HepG2 (cell line): ENCODE data around the gene ARHGAP19. TPM values are rescaled to one million over a fixed set of nuclear protein-coding genes. Genes with fewer than 3 reads are reported as not detected.
A peak's percentile ranks its signal among the peaks of the same experiment; 100 is the strongest.

Experiments
- AGO1 ChIP-seq: fragments of 200-400 bp; formaldehyde crosslinking; IDR thresholded peaks from 2 replicates; pipeline ENCODE4 v1.6.1; 2017; ENCODE audit warnings: mild to moderate bottlenecking, low read depth, low read length, moderate library complexity; ENCODE audit not compliant: poor library complexity, severe bottlenecking
- AGO2 ChIP-seq: fragments of 200-400 bp; formaldehyde crosslinking; optimal IDR thresholded peaks from 2 replicates; pipeline ENCODE3; 2017; ENCODE audit warnings: mild to moderate bottlenecking, low read depth, low read length, moderate library complexity
- AKAP8 ChIP-seq: sonication (generic); formaldehyde crosslinking; IDR thresholded peaks from 2 replicates; pipeline ENCODE4 v1.5.1; 2020; ENCODE audit warnings: mild to moderate bottlenecking, missing genetic modification reagents
- ASH2L ChIP-seq: fragments of 300-600, 200-600 bp; sonication (generic); IDR thresholded peaks from 2 replicates; pipeline ENCODE4 v1.7.0; 2017; ENCODE audit warnings: low read depth, mild to moderate bottlenecking, moderate library complexity, mixed read lengths, low read length; ENCODE audit not compliant: insufficient read length
- BCL3 ChIP-seq: sonication (generic); formaldehyde crosslinking; IDR thresholded peaks from 2 replicates; pipeline ENCODE4 v1.5.1; 2020; ENCODE audit warnings: mild to moderate bottlenecking, missing genetic modification reagents, moderate library complexity
- HBP1 ChIP-seq: IDR thresholded peaks from 2 replicates; pipeline ENCODE4 v1.6.1; 2016; ENCODE audit warnings: low read depth, control low read depth
- KDM2A ChIP-seq: sonication (generic); formaldehyde crosslinking; IDR thresholded peaks from 2 replicates; pipeline ENCODE4 v1.4.0; 2020; ENCODE audit warnings: low read depth, missing genetic modification reagents, borderline replicate concordance
- MLX ChIP-seq: IDR thresholded peaks from 2 replicates; pipeline ENCODE4 v1.6.1; 2016
- NR1H2 ChIP-seq: sonication (generic); formaldehyde crosslinking; IDR thresholded peaks from 2 replicates; pipeline ENCODE4 v1.8.1; 2022; ENCODE audit warnings: low read depth, missing genetic modification reagents, borderline replicate concordance
- PRDM10 ChIP-seq: sonication (generic); formaldehyde crosslinking; IDR thresholded peaks from 2 replicates; pipeline ENCODE4 v1.4.0; 2020; ENCODE audit warnings: low read depth, missing genetic modification reagents
- SATB2 ChIP-seq: sonication (generic); formaldehyde crosslinking; IDR thresholded peaks from 2 replicates; pipeline ENCODE4 v1.5.0; 2020; ENCODE audit warnings: missing genetic modification reagents
- SKIL ChIP-seq: sonication (generic); formaldehyde crosslinking; IDR thresholded peaks from 2 replicates; pipeline ENCODE4 v1.8.0; 2022; ENCODE audit warnings: missing genetic modification reagents, mild to moderate bottlenecking, moderate library complexity, borderline replicate concordance
- TRAFD1 ChIP-seq: sonication (generic); formaldehyde crosslinking; IDR thresholded peaks from 2 replicates; pipeline ENCODE4 v1.5.1; 2020; ENCODE audit warnings: missing genetic modification reagents, mild to moderate bottlenecking, borderline replicate concordance
- ZFP37 ChIP-seq: sonication (generic); formaldehyde crosslinking; IDR thresholded peaks from 2 replicates; pipeline ENCODE4 v1.4.0; 2020; ENCODE audit warnings: missing genetic modification reagents, borderline replicate concordance
- ZNF678 ChIP-seq: sonication (generic); formaldehyde crosslinking; IDR thresholded peaks from 2 replicates; pipeline ENCODE4 v1.4.0; 2020; ENCODE audit warnings: mild to moderate bottlenecking, missing genetic modification reagents
- ZNF75D ChIP-seq: sonication (generic); formaldehyde crosslinking; IDR thresholded peaks from 2 replicates; pipeline ENCODE4 v1.8.1; 2023; ENCODE audit warnings: missing genetic modification reagents, mild to moderate bottlenecking, borderline replicate concordance
- polyA plus RNA-seq, 8 experiments: library from polyadenylated mRNA; depleted of rRNA in 3 of 8; stranded (reverse) in 7 of 8; unstranded in 1 of 8; fragments of >200 nt; fragmentation: Illumina TruSeq in 4 of 8; extraction: Trizol in 4 of 8; gene quantifications; 2 replicates each; pipeline versions ENCODE4 v1.2.1 to v1.2.3, GENCODE V29; 2011 to 2016; ENCODE audit warnings: low read depth in 4 of 8, missing spikeins in 1 of 8, mixed read lengths in 1 of 8; ENCODE audit not compliant: insufficient read depth in 1 of 8
- total RNA-seq, 5 experiments: library from RNA; depleted of rRNA; stranded (reverse); fragments of >200 nt; fragmentation: Illumina TruSeq; extraction: Trizol; gene quantifications; 2 replicates each; pipeline ENCODE4 v1.2.3, GENCODE V29; 2016; ENCODE audit warnings: low read depth in 1 of 5

The ARHGAP19 gene
- total and polyA plus RNA-seq, 2 of the 13 experiments (the other 11 are each of a cell fraction or from before 2014, with no cell fraction given), result 7.6 to 10.0 TPM

- TF ChIP-seq SATB2 (no peak), AGO1 (peak; percentile 57), PRDM10 (CRISPR knock-in tag) (peak; percentile 80; the same call in 1 of the 2 replicates), KDM2A (CRISPR knock-in tag) (peak; percentile 81), ZNF75D (CRISPR knock-in tag) (no peak), ZNF678 (CRISPR knock-in tag) (no peak), SKIL (no peak), AGO2 (peak; percentile 49), MLX (CRISPR knock-in tag) (0 out of 2 replicates have a peak, but pooled peaks have one; percentile 31), TRAFD1 (CRISPR knock-in tag) (no peak), AKAP8 (CRISPR knock-in tag) (no peak), NR1H2 (CRISPR knock-in tag) (peak; percentile 49; the same call in 1 of the 2 replicates), HBP1 (CRISPR knock-in tag) (no peak), ZFP37 (CRISPR knock-in tag) (peak; percentile 76; the same call in 1 of the 2 replicates), ASH2L (peak; percentile 86), BCL3 (0 out of 2 replicates have a peak, but pooled peaks have one; percentile 75)
These were observed at the start of gene ARHGAP19 (continued) for GRCh38 chr10:97292097-97292861.
